Measurements from ENCODE around the gene SH3BP5. TPM values are rescaled to one million over a fixed set of nuclear protein-coding genes. Genes with fewer than 3 reads are reported as not detected.
A peak's percentile ranks its signal among the peaks of the same experiment; 100 is the strongest.

The SH3BP5 gene
- 10 to 100 TPM; 60.2 to 90.4 (median 82.0) TPM for total RNA-seq

GRCh38 chr3:15332405-15333098 lies at the start of gene SH3BP5:
SH3BP5 (minus strand) TSS chr3:15332586; CDS start chr3:15332408, 178 bp downstream.
- intact Hi-C loops (cut with DNase I), result loop anchor here (5.0 kb wide), 1 partner anchor 65 kb away; no protein-coding TSS in a partner anchor

GRCh38 chr3:15380980-15381890 lies 48.8 kb upstream of the SH3BP5 start:
- Histone ChIP-seq H3K27ac (no peak overlapping the region), H3K4me3 (replicated peaks in 1 of 3) (no peak overlapping the region), H3K36me3 (no peaks in the 10 kb centered on the region), H3K27me3 (no peaks in the 10 kb centered on the region), H3K4me1 (peaks cover 11 to 14% of the 10 kb centered on the region in 2 donors), H3K9me3 (no peaks in the 10 kb centered on the region)
- TF ChIP-seq CTCF (IDR thresholded peaks at IDR 0.05) (no peak), POLR2A (IDR thresholded peaks at IDR 0.05) (no peak)
- intact Hi-C loops (cut with DNase I), result loop anchor here (5.0 kb wide), 1 partner anchor 114 kb away; no protein-coding TSS in a partner anchor
- WGBS, 2 donors, result 78 to 87% methylated on average over 6 of the region's 6 CpGs
- DNase-seq, result no peak

More at GRCh38 chr3:15332405-15333098, at the start of gene SH3BP5:
- no peaks in the 10 kb centered on the region for H3K36me3 ChIP-seq
- no peaks in the 10 kb centered on the region for H3K9me3 ChIP-seq
- peaks cover 38 to 47% of the 10 kb centered on the region in 2 donors for H3K4me1 ChIP-seq
- H3K27me3 ChIP-seq, result no peaks in the 10 kb centered on the region
- peak; percentile 12 to 85 for TF ChIP-seq POLR2A (IDR thresholded peaks at IDR 0.05)
- peak; percentile 23 to 91 (median 76) for TF ChIP-seq CTCF (IDR thresholded peaks at IDR 0.05)
- 39 to 41% methylated on average over 19 to 24 of the region's 66 CpGs for WGBS, 2 donors
- peak within 1 kb of the TSS; percentile 88 to 94 (median 91) for H3K27ac ChIP-seq
- H3K4me3 ChIP-seq (replicated peaks in 1 of 3), result peak within 1 kb of the TSS; percentile 93 to 97 (median 94)
- DNase-seq, result peak; percentile 80 to 84

- no peaks in the 10 kb centered on the region for H3K9me3 ChIP-seq
- DNase-seq, result peak; percentile 89 to 96
- H3K36me3 ChIP-seq, result no peaks in the 10 kb centered on the region
- H3K4me1 ChIP-seq, result peaks cover 11 to 12% of the 10 kb centered on the region in 2 donors
- 24 to 27% methylated on average over 16 of the region's 16 CpGs for WGBS, 2 donors
- peak overlapping the region; percentile 68 to 100 (median 84) for H3K27ac ChIP-seq
- no peak overlapping the region for H3K4me3 ChIP-seq (replicated peaks in 1 of 3)
- intact Hi-C loops (cut with DNase I), result no loop called here
- TF ChIP-seq POLR2A (IDR thresholded peaks at IDR 0.05) (no peak), CTCF (IDR thresholded peaks at IDR 0.05) (peak; percentile 53 to 93 (median 83))
- H3K27me3 ChIP-seq, result no peaks in the 10 kb centered on the region
These were observed 45.8 kb upstream of the SH3BP5 start for GRCh38 chr3:15377961-15378791.

- 96% methylated on average over 22 of the region's 22 CpGs for WGBS, 2 donors
- TF ChIP-seq CTCF (IDR thresholded peaks at IDR 0.05) (no peak), POLR2A (IDR thresholded peaks at IDR 0.05) (no peak)
- H3K9me3 ChIP-seq, result no peaks in the 10 kb centered on the region
- H3K27me3 ChIP-seq, result no peaks in the 10 kb centered on the region
- no peak overlapping the region for H3K27ac ChIP-seq
- no peaks in the 10 kb centered on the region for H3K36me3 ChIP-seq
- H3K4me3 ChIP-seq (replicated peaks in 1 of 3), result no peak overlapping the region
- peaks cover 11 to 12% of the 10 kb centered on the region in 2 donors for H3K4me1 ChIP-seq
- intact Hi-C loops (cut with DNase I), result no loop called here
- DNase-seq, result no peak
These were observed 43.1 kb upstream of the SH3BP5 start for GRCh38 chr3:15375461-15376000.

Data from thyroid gland (tissue), 4 donors.